Caco-2 (cell line): ENCODE data around the gene LNPEP. TPM values are rescaled to one million over a fixed set of nuclear protein-coding genes. Genes with fewer than 3 reads are reported as not detected.

ENCODE experiments used
- BruUV-seq: library from RNA; stranded (reverse); fragments of 400-500 nt; replicated peaks from 2 replicates; lab custom pipeline; 2021; lab: Mats Ljungman, UMichigan
- CTCF ChIA-PET: fragments of 300-600 bp; sonication (Branson Sonifier 250); formaldehyde crosslinking; loops from one replicate; lab custom pipeline; 2022; ENCODE audit warnings: antibody characterized with exemption; lab: Charles Lee
- POLR2A ChIA-PET: fragments of 300-600 bp; sonication (Branson Sonifier 250); formaldehyde crosslinking; loops from one replicate; lab custom pipeline; 2022; ENCODE audit warnings: antibody characterized with exemption; lab: Charles Lee
- DNase-seq, 2 experiments: peaks; one replicate each; pipeline versions ENCODE4 v3.0.0 to v3.0.0-alpha.2; 2020 to 2022
- H3K27me3 ChIP-seq: replicated peaks from 2 replicates; pipeline ENCODE4 v1.6.0; 2011; ENCODE audit warnings: low read length; ENCODE audit not compliant: control insufficient read depth, insufficient read depth
- H3K36me3 ChIP-seq: 2 replicates; pipeline ENCODE4 v1.5.1; 2011; ENCODE audit warnings: low read length; ENCODE audit not compliant: control insufficient read depth, insufficient read depth
- H3K4me1 ChIP-seq: fragments of 250-450 bp; sonication (Bioruptor Pico); 2 replicates; pipeline ENCODE4 v1.5.1; 2020; ENCODE audit warnings: mild to moderate bottlenecking
- H3K4me3 ChIP-seq: 2 replicates; pipeline ENCODE4 v1.5.1; 2011; ENCODE audit warnings: low read depth, mild to moderate bottlenecking, control low read depth, low read length
- H3K9me3 ChIP-seq: fragments of 250-450 bp; sonication (Bioruptor Pico); 2 replicates; pipeline ENCODE4 v1.5.1; 2020; ENCODE audit warnings: mild to moderate bottlenecking, moderate library complexity
- H3K27ac Mint-ChIP-seq: one replicate; pipeline ENCODE4 v1.8.0; 2022; ENCODE audit warnings: mixed read lengths; ENCODE audit not compliant: unreplicated experiment
- H3K27me3 Mint-ChIP-seq: one replicate; pipeline ENCODE4 v1.8.0; 2022; ENCODE audit warnings: mixed read lengths; ENCODE audit not compliant: insufficient read depth, unreplicated experiment
- H3K36me3 Mint-ChIP-seq: one replicate; pipeline ENCODE4 v1.8.0; 2022; ENCODE audit warnings: mild to moderate bottlenecking, mixed read lengths; ENCODE audit not compliant: insufficient read depth, unreplicated experiment
- H3K4me1 Mint-ChIP-seq: one replicate; pipeline ENCODE4 v1.8.0; 2022; ENCODE audit warnings: low read depth, mixed read lengths; ENCODE audit not compliant: unreplicated experiment
- H3K4me3 Mint-ChIP-seq: one replicate; pipeline ENCODE4 v1.8.0; 2022; ENCODE audit warnings: mild to moderate bottlenecking, moderate library complexity, mixed read lengths; ENCODE audit not compliant: unreplicated experiment
- H3K9me3 Mint-ChIP-seq: one replicate; pipeline ENCODE4 v1.8.0; 2022; ENCODE audit warnings: mixed read lengths; ENCODE audit not compliant: unreplicated experiment
- intact Hi-C: fragments of 100-400 bp; cut with micrococcal nuclease; formaldehyde crosslinking; loops from one replicate; pipeline ENCODE4 v1.10.0; 2022; ENCODE audit not compliant: unreplicated experiment
- total RNA-seq: library from RNA; stranded (reverse); gene quantifications from 2 replicates; pipeline ENCODE4 v1.2.3, GENCODE V29; 2022
- TF ChIP-seq, protein P1 (sequence below), 2 experiments: fragments of 200-600 bp in 1 of 2; IDR thresholded peaks; 1 replicate in 1 of 2; 2 replicates in 1 of 2; pipeline versions ENCODE4 v1.5.1 to v1.8.0; 2011 to 2022; ENCODE audit warnings: antibody characterized with exemption in 1 of 2, control low read depth in 1 of 2, inconsistent platforms in 1 of 2, low read depth in 1 of 2, low read length in 1 of 2, mild to moderate bottlenecking in 1 of 2, moderate library complexity in 1 of 2; ENCODE audit not compliant: insufficient read depth in 1 of 2, severe bottlenecking in 1 of 2, unreplicated experiment in 1 of 2

LNPEP gene
- total RNA-seq, 1 experiment from 2014 or later: 21.4 TPM

DNA sequence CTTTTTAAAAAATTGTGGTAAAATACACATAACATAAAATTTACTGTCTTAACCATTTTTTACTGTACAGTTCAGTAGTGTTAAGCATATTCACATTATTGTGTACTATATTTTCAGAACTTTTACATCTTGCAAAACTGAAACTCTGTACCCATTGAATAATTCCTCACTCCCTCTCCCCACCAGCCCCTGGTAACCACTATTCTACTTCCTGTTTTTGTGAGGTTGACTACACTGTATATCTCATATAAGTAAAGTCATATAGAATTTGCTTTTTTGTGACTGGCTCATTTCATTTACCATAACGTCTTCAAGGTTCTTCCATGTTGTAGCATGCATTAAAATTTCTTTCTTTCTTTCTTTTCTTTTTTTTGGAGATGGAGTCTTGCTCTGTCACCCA is 87.0 kb downstream of the LNPEP start:
- TF ChIP-seq, protein P1, sequence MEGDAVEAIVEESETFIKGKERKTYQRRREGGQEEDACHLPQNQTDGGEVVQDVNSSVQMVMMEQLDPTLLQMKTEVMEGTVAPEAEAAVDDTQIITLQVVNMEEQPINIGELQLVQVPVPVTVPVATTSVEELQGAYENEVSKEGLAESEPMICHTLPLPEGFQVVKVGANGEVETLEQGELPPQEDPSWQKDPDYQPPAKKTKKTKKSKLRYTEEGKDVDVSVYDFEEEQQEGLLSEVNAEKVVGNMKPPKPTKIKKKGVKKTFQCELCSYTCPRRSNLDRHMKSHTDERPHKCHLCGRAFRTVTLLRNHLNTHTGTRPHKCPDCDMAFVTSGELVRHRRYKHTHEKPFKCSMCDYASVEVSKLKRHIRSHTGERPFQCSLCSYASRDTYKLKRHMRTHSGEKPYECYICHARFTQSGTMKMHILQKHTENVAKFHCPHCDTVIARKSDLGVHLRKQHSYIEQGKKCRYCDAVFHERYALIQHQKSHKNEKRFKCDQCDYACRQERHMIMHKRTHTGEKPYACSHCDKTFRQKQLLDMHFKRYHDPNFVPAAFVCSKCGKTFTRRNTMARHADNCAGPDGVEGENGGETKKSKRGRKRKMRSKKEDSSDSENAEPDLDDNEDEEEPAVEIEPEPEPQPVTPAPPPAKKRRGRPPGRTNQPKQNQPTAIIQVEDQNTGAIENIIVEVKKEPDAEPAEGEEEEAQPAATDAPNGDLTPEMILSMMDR (IDR thresholded peaks at IDR 0.05; ENCODE audit: insufficient read depth in 1 of 2, low read depth in 1 of 2, low read length in 1 of 2, severe bottlenecking in 1 of 2, unreplicated experiment in 1 of 2): no peak
- intact Hi-C loops: no loop called here
- no peaks in the 10 kb centered on the region for H3K27me3 Mint-ChIP-seq
- H3K27ac Mint-ChIP-seq: no peak overlapping the region
- no peak for DNase-seq
- Histone ChIP-seq H3K36me3 (no peaks in the 10 kb centered on the region), H3K4me1 (no peaks in the 10 kb centered on the region), H3K27me3 (no peaks in the 10 kb centered on the region), H3K4me3 (no peak overlapping the region), H3K9me3 (no peaks in the 10 kb centered on the region)
- no TSS peak for BruUV-seq
- ChIA-PET POLR2A (no interaction called here), CTCF (no interaction called here)
- H3K4me1 Mint-ChIP-seq: no peaks in the 10 kb centered on the region
- no peak overlapping the region for H3K4me3 Mint-ChIP-seq
- no peaks in the 10 kb centered on the region for H3K9me3 Mint-ChIP-seq
- peaks cover 15% of the 10 kb centered on the region for H3K36me3 Mint-ChIP-seq

GRCh38 chr5:97026721-97027120 is 90.8 kb downstream of the LNPEP start:
- no peaks in the 10 kb centered on the region for H3K27me3 ChIP-seq
- TF ChIP-seq, protein P1 (IDR thresholded peaks at IDR 0.05; ENCODE audit: insufficient read depth in 1 of 2, low read depth in 1 of 2, low read length in 1 of 2, severe bottlenecking in 1 of 2, unreplicated experiment in 1 of 2): no peak
- Mint-ChIP-seq H3K36me3 (peaks cover 30% of the 10 kb centered on the region), H3K4me3 (no peak overlapping the region), H3K27me3 (no peaks in the 10 kb centered on the region), H3K9me3 (no peaks in the 10 kb centered on the region), H3K4me1 (no peaks in the 10 kb centered on the region), H3K27ac (no peak overlapping the region)
- H3K4me1 ChIP-seq: 0 out of 2 replicates have a peak, but pooled peaks cover 5% of the 10 kb centered on the region
- BruUV-seq: no TSS peak
- no peaks in the 10 kb centered on the region for H3K36me3 ChIP-seq
- intact Hi-C loops: no loop called here
- H3K4me3 ChIP-seq: no peak overlapping the region
- DNase-seq: no peak
- H3K9me3 ChIP-seq: no peaks in the 10 kb centered on the region
- ChIA-PET POLR2A (no interaction called here), CTCF (no interaction called here)

DNA sequence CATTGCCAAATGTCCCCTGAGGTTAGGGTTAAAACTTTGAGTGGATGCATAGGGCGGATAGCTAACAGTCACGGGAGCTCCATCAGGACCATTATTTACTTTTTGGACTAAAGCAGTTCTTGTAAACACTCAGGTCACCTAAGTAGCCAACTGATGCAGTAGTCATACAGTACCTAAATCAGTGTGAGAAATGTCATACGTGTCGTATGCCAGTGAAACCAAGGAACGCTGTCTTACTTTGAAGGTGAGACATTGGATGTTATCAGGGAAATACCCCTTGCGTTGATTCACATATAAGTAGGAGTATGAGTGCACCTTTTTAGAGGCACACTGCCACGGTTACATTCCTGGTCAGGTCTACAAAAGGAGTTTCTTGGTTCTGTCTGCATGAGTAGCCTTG is 101.9 kb downstream of the LNPEP start:
- Histone ChIP-seq H3K27me3 (no peaks in the 10 kb centered on the region), H3K4me1 (peaks cover 6% of the 10 kb centered on the region), H3K9me3 (no peaks in the 10 kb centered on the region), H3K4me3 (no peak overlapping the region), H3K36me3 (peaks cover 1% of the 10 kb centered on the region; the same call in 1 of the 2 replicates)
- intact Hi-C loops: no loop called here
- POLR2A ChIA-PET: no interaction called here
- H3K4me1 Mint-ChIP-seq: peaks cover 14% of the 10 kb centered on the region
- no peak for DNase-seq
- H3K27me3 Mint-ChIP-seq: no peaks in the 10 kb centered on the region
- no peak overlapping the region for H3K27ac Mint-ChIP-seq
- H3K9me3 Mint-ChIP-seq: no peaks in the 10 kb centered on the region
- TF ChIP-seq, protein P1 (IDR thresholded peaks at IDR 0.05; ENCODE audit: insufficient read depth in 1 of 2, low read depth in 1 of 2, low read length in 1 of 2, severe bottlenecking in 1 of 2, unreplicated experiment in 1 of 2): no peak
- no peak overlapping the region for H3K4me3 Mint-ChIP-seq
- CTCF ChIA-PET: no interaction called here
- H3K36me3 Mint-ChIP-seq: no peaks in the 10 kb centered on the region
- no TSS peak for BruUV-seq
